PFSK-1 (cell line): ENCODE results near the gene GRID2IP. TPM values are rescaled to one million over a fixed set of nuclear protein-coding genes. Genes with fewer than 3 reads are reported as not detected.

Experiments
- FOXP2 ChIP-seq: optimal IDR thresholded peaks from 2 replicates; pipeline ENCODE3; 2011; ENCODE audit warnings: borderline replicate concordance, control low read depth, inconsistent platforms; ENCODE audit not compliant: insufficient read depth; ENCODE audit errors: extremely low read length, extremely low read depth
- POLR2AphosphoS5 ChIP-seq: IDR thresholded peaks from 2 replicates; pipeline ENCODE4 v1.6.1; 2012; ENCODE audit warnings: low read depth, mild to moderate bottlenecking, control low read depth, low read length, moderate library complexity
- REST ChIP-seq, 2 experiments: IDR thresholded peaks; 2 replicates each; pipeline versions ENCODE4 v1.6.1 to v1.8.0; 2011 to 2012; ENCODE audit warnings: low read depth in 2 of 2, low read length in 2 of 2, control low read depth in 1 of 2, inconsistent platforms in 1 of 2, mild to moderate bottlenecking in 1 of 2, moderate library complexity in 1 of 2; ENCODE audit not compliant: insufficient read depth in 1 of 2
- SIN3A ChIP-seq: IDR thresholded peaks from 2 replicates; pipeline ENCODE4 v1.6.1; 2012; ENCODE audit warnings: mild to moderate bottlenecking, low read length, moderate library complexity, borderline replicate concordance; ENCODE audit not compliant: insufficient read depth
- TAF1 ChIP-seq: IDR thresholded peaks from 2 replicates; pipeline ENCODE4 v1.6.1; 2012; ENCODE audit warnings: low read length, control low read depth, borderline replicate concordance; ENCODE audit not compliant: insufficient read depth
- polyA plus RNA-seq: library from polyadenylated mRNA; unstranded; fragments of >200 nt; gene quantifications from one replicate; pipeline ENCODE4 v1.2.1, GENCODE V29; 2012; ENCODE audit warnings: low read depth, missing spikeins; ENCODE audit not compliant: insufficient read length

Gene GRID2IP
- not detected for polyA plus RNA-seq

DNA sequence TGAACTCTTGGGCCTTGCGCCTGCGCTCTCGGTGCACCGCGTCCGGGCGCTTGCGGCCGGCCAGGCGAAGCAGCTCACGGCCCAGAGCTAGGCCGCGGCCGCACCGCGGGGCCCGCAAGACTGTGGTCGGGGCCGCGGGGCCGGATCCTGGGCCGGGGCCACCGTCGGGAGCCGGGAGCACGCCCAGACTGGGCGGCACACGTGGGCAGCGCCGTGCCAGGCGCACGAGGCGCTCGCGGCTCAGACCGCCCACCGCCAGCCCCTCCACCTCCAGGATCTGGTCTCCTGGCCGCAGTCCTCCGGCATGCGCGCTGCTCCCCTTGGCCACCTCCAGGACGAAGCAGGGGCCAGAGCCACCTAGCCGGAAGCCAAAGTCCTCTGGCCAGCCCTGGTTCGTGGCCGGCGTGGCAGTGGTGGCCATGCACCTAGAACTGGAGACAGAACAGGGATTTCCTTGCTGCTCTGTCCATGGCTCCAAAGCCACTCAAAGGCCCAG, at the start of gene GRID2IP:
Gene GRID2IP (minus strand): TSS at position 446 of the 496 bp plus-strand sequence. CDS start 25 bp downstream, at position 421.
- TF ChIP-seq SIN3A = no peak
- no peak for TF ChIP-seq TAF1
- no peak for TF ChIP-seq POLR2AphosphoS5
- TF ChIP-seq REST (IDR thresholded peaks at IDR 0.05; ENCODE audit: insufficient read depth in 1 of 2, low read depth in 2 of 2, low read length in 2 of 2) = no peak
- TF ChIP-seq FOXP2 = no peak

GRCh38 chr7:6600093-6600492, 48.8 kb upstream of the GRID2IP start:
- TF ChIP-seq SIN3A (no peak), POLR2AphosphoS5 (no peak), TAF1 (no peak), FOXP2 (no peak), REST (IDR thresholded peaks at IDR 0.05; ENCODE audit: insufficient read depth in 1 of 2, low read depth in 2 of 2, low read length in 2 of 2) (no peak)

DNA sequence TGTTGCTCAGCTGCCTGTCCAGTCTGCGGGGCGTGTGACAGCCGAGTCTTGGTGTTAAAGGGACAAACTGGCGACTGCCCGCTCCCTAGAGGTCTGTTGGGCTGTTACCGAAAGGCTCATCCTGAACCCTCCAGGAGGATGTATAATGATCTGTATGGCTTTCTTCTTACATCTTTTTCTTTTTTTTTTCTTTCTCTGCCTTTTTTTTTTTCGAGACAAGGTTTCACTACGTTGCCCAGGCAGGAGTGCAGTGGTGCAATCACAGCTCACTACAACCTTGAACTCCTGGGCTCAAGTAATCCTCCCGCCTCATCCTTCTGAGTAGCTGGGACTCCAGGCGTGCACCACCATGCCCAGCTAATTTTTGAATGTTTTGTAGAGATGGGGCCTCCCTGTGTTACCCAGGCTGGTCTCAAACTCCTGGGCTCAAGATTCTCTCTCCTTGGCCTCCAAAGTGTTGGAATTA, 39.4 kb upstream of the GRID2IP start:
- TF ChIP-seq FOXP2 = no peak
- no peak for TF ChIP-seq SIN3A
- no peak for TF ChIP-seq POLR2AphosphoS5
- no peak for TF ChIP-seq REST (IDR thresholded peaks at IDR 0.05; ENCODE audit: insufficient read depth in 1 of 2, low read depth in 2 of 2, low read length in 2 of 2)
- TF ChIP-seq TAF1 = no peak

GRCh38 chr7:6589829-6590644, 38.8 kb upstream of the GRID2IP start, which contains the start of gene INTS15:
Gene INTS15, plus strand, starts transcription at chr7:6590021. Its CDS starts 263 bp downstream, at chr7:6590284.
- TF ChIP-seq TAF1 (peak; percentile 76; the same call in 1 of the 2 replicates), FOXP2 (peak; percentile 53), POLR2AphosphoS5 (peak; percentile 67), REST (IDR thresholded peaks at IDR 0.05; ENCODE audit: insufficient read depth in 1 of 2, low read depth in 2 of 2, low read length in 2 of 2) (no peak), SIN3A (no peak)
